Activated T-cell treated with anti-CD3 and anti-CD28 coated beads for 48 hours (primary cell): ENCODE results near the gene RASA3.
"Not testable (repeated sequence)": the region's sequence is repeated elsewhere in the genome, so short reads cannot be mapped to it uniquely, and the experiment has no call there.

Experiments used
- DNase-seq: peaks from one replicate; pipeline ENCODE4 v3.0.0-alpha.2; 2020; ENCODE audit warnings: low read depth

Gene RASA3

GRCh38 chr13:114126789-114127472 is 5.5 kb downstream of the RASA3 start:
- no peak for DNase-seq

- not testable (repeated sequence) for DNase-seq
These were observed 6.3 kb downstream of the RASA3 start for GRCh38 chr13:114126086-114126485.

- DNase-seq = no peak
These were observed 6.8 kb downstream of the RASA3 start for GRCh38 chr13:114125589-114125988.

GRCh38 chr13:114124921-114125320 is 7.5 kb downstream of the RASA3 start:
- no peak for DNase-seq

- no peak for DNase-seq
These were observed 8.0 kb downstream of the RASA3 start for GRCh38 chr13:114124431-114124830.

- DNase-seq = no peak
These were observed 8.5 kb downstream of the RASA3 start for GRCh38 chr13:114123876-114124275.

- no peak for DNase-seq
These were observed 9.0 kb downstream of the RASA3 start for GRCh38 chr13:114123448-114123847.

- no peak for DNase-seq
These were observed 9.7 kb downstream of the RASA3 start for GRCh38 chr13:114122591-114123211.

GRCh38 chr13:114122127-114122511 is 10.3 kb downstream of the RASA3 start:
- DNase-seq = no peak

- DNase-seq = no peak
These were observed 10.8 kb downstream of the RASA3 start for GRCh38 chr13:114121496-114122126.

GRCh38 chr13:114121031-114121430 is 11.4 kb downstream of the RASA3 start:
- DNase-seq = no peak

- no peak for DNase-seq
These were observed 11.8 kb downstream of the RASA3 start for GRCh38 chr13:114120591-114121011.

GRCh38 chr13:114119196-114119595 is 13.2 kb downstream of the RASA3 start:
- DNase-seq = no peak

GRCh38 chr13:114118511-114119123 is 13.8 kb downstream of the RASA3 start:
- DNase-seq = no peak

- DNase-seq = no peak
These were observed 14.3 kb downstream of the RASA3 start for GRCh38 chr13:114118086-114118485.

- not testable (repeated sequence) for DNase-seq
These were observed 15.0 kb downstream of the RASA3 start for GRCh38 chr13:114117341-114117874.

- DNase-seq = no peak
These were observed 15.7 kb downstream of the RASA3 start for GRCh38 chr13:114116734-114117133.

- DNase-seq = no peak
These were observed 16.6 kb downstream of the RASA3 start for GRCh38 chr13:114115796-114116195.

- DNase-seq = no peak
These were observed 17.2 kb downstream of the RASA3 start for GRCh38 chr13:114115191-114115671.

- not testable (repeated sequence) for DNase-seq
These were observed 17.8 kb downstream of the RASA3 start for GRCh38 chr13:114114666-114115065.

- DNase-seq = no peak
These were observed 18.3 kb downstream of the RASA3 start for GRCh38 chr13:114114006-114114640.

- not testable (repeated sequence) for DNase-seq
These were observed 19.0 kb downstream of the RASA3 start for GRCh38 chr13:114113395-114113794.
